GM21367 (cell line): ENCODE measurements around the gene NEK3.
A peak's percentile ranks its signal among the peaks of the same experiment; 100 is the strongest.
"Not testable (repeated sequence)": the region's sequence is repeated elsewhere in the genome, so short reads cannot be mapped to it uniquely, and the experiment has no call there.

Source experiments
- ATAC-seq: cut with Tn5 transposase; IDR thresholded peaks from one replicate; pipeline ENCODE4 v1.9.1; 2021; ENCODE audit not compliant: unreplicated experiment

Gene NEK3, protein sequence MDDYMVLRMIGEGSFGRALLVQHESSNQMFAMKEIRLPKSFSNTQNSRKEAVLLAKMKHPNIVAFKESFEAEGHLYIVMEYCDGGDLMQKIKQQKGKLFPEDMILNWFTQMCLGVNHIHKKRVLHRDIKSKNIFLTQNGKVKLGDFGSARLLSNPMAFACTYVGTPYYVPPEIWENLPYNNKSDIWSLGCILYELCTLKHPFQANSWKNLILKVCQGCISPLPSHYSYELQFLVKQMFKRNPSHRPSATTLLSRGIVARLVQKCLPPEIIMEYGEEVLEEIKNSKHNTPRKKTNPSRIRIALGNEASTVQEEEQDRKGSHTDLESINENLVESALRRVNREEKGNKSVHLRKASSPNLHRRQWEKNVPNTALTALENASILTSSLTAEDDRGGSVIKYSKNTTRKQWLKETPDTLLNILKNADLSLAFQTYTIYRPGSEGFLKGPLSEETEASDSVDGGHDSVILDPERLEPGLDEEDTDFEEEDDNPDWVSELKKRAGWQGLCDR

DNA sequence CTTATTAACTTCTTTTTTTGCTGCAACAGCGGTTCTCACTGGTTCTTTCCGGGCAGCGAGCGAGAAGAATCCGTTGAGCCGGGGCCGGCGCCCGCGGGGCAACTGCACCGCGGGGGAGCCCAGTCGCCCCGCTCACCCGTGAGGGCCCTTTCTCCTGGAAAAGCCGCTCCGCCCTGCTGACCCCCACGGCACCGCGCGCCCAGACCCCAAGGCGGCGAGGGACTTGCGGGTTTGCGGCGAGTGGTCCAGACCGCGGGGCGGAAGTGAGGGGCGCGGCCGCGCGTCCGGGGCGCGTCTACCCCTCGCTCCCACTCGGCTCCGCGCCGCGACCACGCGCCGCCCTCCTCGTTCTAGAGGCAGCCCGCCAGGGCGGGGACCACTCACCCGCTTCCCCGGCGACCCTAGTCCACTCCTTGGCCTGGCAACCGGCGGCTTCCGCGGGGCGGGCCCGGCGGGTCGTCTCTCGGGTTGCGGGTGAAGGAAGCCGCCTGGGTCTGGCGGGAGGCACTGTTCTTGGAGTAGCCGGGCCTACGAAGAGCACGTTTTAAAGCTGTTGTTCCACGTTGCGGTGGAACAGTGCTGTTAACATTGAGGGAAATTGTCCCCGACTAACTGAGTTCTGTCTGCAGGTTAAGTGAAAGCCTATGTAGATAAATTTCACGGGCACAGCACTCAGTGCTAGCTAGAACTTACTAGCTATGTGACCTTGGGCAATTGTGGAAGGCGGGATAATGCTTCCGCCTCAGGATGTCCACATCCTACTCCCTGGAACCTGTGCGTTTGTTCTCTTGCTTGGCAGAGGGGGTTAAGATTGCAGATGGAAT lies at the start of gene NEK3:
TSS of gene NEK3 (minus strand) at position 439 of the 824 bp plus-strand sequence. CDS start 3,406 bp downstream, outside the sequence.
- ATAC-seq = peak; percentile 77

DNA sequence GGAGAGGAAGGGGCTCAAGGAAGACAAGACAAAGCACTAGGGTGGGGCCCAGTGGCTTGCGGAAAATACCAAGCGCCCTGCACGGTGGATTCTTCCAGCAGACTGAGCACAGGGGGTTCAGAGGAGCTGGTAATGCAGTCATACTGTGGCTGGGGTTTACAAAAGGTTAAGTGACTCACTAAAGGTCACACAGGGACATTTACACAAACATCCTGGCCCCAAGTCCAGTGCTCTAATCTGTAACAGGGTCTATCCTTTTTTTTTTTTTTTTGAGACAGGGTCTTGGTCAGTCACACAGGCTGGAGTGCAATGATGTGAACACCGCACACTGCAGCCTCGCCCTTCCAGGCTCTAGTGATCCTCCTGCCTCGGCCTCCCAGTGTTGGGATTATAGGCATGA lies 49.0 kb upstream of the NEK3 start:
- not testable (repeated sequence) for ATAC-seq

DNA sequence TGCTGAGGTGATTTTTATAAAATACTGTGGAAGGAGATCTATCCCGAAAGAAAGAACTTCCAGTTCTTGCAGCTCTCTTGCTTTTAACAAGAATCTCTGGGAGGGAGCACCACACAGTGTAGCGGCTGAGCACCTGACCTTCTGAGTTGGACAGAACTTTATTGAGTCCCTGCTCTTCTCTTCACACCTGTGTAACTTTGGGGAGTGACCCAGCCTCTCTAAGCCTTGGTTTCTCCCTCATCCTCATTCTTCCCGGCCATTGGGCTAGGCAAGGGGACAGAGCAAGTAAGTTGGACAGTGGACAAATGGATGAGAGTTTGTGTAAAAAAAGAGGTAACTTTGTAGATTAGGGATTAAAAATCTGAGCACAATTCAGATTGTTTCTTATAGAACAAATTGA lies 48.5 kb upstream of the NEK3 start:
- ATAC-seq = not testable (repeated sequence)

DNA sequence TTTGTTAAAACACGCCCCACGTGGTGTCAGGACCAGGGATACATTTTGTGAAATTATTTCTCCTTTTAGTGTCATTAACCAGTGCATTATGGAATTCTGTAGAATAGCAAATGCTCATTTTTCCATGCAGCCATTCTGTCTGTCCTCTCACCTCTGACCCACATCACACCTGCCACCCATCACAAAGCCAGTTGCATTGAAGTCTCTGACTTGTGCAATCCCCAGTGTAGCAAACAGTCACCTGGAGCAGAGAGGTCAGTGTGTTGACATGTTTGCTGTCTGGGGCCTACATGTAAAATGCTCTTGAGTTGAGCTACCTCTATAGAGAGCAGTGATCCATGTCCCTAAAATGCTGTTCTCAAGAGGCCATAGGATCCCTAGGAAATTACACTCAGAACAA lies 47.9 kb upstream of the NEK3 start:
- ATAC-seq = not testable (repeated sequence)

DNA sequence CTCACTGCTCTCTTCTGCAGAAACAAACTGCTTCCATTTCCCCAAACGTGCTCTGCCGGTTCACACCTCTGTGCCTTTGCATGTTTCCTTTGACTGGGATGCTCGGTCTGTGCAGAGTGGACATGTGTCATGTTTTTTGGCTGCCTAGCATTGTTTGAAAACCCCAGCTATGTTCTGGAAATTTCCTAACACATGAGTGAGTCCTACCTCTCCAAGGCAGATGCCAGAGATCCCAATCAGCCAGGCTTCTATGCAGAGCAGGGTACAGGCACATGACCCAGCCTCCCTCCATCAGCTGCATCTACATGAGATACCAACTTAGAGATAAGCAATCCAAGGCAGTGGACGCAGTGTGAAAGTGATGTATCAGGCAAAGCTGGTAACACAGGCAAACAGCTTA lies 45.1 kb upstream of the NEK3 start:
- ATAC-seq = not testable (repeated sequence)

DNA sequence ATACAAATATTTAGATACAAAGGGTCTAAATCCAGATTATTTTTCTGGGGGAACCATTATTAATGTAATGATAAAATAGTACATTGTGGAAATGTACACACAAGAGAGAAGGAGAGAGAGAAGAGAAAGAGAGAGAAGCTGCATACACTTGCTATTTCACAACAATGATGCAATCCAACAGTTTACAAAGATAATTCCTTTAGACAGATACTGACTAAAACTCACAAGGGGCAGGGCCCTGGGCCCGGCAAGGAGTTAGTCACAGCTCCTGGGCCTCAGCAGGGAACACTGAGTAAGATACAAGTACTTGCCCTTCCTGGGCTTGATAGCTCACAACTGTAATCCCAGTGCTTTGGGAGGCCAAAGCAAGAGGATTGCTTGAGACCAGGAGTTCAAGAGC lies 44.5 kb upstream of the NEK3 start:
- ATAC-seq = not testable (repeated sequence)

DNA sequence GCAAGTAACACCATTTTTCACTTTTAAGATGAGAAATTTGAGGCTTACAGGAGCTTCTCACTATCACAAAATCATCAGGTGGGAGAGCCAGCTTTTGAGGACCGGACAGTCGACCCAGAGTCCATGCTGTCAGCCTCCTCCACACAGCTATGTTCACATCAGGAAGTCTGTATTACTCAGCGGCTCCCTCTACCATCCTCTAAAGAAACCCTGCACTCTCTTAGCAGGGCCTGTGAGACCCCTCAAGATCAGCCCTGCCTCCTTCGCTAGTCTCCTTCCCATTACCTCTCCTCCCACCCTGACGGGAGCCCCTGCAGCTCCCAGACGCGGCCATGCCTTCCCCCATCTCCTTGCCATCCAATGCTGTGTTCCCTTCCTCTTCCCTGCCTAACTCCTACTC lies 43.1 kb upstream of the NEK3 start:
- ATAC-seq = not testable (repeated sequence)

DNA sequence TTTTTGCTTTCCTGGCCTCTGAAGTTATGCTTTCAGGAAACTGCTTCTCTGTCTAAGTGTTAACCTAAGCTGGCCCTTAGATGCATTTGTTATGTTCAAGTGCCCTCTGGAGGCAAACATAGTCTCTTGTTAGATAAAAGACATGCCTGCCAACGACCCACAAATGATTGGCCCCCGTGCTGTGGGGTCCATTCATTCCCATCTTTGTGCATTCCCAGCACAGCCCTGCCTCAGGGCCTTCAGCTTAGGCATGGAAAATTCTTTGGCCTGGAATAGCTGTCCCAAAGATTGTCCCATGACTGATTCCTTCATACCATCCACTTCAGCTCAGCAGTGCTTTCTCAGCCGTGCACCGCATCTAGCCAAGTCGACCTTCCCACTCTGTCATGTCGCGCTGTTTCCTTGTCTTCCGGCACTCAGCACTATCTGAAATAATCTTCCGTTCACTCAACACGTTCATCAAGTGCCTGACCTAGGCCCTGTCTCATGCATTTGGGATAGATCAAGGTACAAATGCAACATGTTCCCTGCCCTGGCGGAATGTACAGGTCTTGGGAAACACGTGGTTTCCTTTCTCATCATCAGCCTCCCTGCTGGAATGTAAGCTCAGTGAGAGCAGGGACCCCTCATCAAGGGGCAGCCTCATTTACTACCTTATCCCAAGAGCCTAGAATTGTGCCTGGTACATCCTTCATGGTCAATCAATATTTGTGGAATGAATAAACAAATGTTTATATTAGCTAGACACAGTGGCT lies 42.2 kb upstream of the NEK3 start:
- ATAC-seq = not testable (repeated sequence)

DNA sequence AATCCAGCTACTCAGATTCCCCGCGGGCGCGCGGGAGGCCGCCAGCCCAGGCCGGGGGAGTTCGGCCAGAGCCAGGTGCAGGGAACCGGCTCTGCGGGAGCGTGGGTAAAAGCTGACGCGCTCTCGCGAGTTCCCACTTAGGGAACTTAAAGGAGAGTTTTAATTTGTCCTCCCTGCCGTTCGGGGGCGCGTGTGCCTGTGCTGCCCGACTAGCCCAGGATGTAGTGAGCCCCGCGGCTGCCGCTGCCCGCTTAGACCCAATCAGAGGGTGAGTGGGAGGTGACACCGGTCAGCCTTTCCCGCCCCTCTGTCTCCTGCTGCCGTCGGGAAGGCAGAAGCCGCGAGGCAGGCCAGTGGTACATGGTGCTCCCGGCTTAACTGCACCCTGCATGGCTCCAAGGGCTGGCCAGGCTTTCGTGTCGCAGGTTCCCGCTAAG lies 36.0 kb upstream of the NEK3 start:
- peak; percentile 50 for ATAC-seq

DNA sequence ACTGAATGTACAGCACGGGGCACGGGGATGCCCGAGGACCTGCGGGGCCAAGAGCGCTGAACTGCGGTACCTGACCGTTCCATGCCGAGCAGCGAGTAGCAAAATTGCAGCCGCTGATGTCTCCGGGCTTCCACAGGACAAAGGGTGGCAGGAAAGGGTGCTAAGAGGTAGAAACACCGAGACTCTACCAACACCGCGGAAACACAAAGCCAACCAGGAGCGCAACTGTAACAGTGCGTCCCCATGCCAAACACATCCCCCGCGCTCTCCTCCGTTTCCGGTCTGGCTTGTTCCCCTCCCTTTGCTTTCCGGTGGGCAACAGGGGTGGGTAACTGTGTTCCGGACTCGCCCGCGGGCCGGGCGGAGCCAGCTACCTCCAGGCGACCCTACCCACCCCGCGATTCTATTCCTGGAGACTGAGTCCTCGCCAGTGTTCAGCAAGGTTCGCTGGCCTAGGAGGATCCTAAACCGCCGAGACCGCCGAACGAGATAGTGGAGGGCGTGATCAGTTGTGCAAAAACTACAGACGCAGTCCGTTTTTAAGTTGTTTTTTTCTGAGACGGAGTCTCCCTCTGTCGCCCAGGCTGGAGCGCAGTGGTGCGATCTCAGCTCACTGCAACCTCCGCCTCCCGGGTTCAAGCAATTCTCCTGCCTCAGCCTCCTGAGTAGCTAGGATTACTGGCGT lies 34.9 kb upstream of the NEK3 start:
- ATAC-seq = peak; percentile 57

DNA sequence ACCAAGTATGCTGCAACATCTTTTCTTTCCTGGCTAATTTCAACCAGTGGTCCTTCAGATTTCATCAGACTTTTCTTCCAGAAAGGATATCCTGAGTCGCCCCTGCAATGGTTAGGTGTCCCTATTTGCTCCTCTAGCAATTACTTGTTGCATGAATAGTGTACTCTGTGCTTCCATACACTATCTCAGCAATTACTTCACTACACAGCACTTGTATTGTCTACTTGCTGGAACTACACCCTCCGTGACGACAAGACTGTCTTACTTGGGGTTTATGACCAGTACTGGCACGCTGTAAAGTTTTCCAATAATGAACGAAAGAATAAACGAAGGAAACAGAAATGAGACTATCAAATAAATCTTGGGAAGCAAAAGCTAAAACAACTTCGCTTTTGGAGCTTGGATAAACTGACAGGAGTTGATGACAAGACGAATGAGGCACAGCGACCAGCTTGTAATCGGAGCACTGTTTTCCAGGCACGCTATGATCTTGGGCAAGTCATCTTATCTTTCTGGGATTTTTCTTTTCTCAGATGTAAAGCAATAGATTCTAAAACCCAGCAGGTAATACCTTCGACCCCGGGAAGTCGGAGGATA lies 34.3 kb upstream of the NEK3 start:
- ATAC-seq = not testable (repeated sequence)

DNA sequence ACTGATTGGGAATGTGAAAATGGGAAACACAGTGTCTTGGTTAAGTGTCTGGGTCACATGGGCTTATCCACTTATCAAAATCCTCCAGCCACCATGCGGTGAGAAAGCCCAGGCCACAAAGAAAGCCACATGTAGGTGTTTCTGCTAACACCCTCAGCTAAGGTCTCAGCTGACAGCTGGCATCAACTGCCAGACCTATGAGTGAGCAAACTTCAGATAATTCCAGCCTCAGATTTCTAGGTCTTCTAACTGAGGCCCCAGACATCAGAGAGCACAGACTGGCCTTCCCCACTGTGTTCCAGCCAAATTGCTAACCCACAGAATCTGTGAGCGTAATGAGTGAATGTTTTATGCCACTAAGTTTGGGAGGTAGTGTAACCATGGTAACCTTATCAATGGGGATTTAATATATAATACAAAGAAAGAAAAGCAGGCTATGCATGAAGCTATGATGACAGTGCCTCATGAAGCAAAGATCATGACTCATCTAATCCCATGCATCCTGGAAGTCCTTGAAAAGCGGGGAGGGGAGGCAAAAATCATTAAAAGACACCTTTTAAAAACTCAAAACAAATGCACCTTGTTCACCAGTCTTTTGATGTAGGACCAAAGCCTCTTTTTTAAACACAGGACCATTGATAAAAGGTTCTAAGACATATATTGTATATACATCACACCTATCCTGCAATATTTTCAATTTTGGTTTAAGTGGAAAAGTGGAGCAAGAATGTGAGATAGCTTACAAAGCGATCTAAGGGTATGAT lies 28.2 kb upstream of the NEK3 start:
- peak; percentile 63 for ATAC-seq

DNA sequence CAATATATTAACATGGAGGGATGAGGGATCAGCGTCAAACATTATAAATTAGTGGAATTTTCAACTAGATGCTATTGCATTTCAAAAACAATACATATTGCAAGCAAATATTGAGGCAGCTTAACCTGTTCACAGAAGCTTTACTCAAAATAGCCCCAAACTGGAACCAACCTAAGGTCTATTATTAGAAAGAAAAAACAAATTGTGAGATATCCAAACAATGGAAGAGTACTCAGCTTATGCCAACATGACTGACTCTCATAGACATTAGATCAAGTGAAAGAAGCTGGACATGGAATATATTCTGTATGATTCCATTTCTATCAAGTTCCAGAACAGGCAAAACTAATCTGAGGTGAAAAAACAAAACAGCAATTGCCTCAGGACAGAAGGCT lies 27.6 kb upstream of the NEK3 start:
- no peak for ATAC-seq

DNA sequence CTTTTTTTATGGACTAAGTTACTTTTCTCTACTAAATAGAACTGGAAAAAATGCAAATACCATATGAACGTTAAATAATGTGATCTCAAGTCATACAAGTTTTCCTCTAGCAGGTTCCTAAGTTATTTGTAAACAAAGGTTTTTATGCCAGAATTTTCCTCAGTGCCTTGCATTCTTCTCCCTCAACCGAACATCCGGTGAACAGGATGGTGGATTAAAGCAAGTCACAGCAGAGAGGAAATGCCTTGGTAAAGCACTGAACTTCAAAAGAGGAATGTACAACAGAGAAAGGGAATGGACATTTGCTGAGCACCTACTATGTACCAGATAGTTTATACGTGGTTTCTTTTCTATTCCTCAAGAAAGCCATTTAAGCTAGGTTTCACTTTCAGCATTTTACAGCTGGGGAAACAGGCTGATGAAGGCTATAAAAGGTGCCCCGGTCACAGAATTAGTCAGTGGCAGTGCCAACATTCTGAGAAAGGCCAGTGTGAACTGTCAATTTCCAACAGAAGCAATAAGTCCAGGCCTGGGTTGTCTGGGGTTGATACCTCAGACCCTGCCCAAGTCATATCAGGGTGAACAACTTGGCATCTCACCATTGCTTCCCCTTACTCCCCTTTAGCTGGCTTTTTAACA lies 22.0 kb upstream of the NEK3 start:
- not testable (repeated sequence) for ATAC-seq

DNA sequence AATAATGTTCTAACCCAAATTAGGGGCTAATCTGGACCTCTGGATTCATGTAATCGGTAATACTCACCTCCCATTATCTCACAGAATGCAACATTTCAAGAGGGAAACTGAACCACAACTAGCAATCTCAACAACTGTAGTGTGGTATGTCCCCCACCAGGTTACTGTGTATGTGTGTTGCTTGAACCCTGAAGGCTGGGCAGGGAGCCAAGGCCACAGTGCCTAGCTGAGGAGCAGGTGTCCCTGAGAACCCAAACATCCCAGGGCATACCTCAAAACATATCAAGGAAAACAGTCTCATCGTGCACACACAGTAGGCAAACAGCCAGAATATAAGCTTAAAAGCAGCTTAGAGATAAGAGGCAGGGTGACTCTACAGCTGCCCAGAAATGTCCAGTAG lies 20.5 kb upstream of the NEK3 start:
- ATAC-seq = no peak

DNA sequence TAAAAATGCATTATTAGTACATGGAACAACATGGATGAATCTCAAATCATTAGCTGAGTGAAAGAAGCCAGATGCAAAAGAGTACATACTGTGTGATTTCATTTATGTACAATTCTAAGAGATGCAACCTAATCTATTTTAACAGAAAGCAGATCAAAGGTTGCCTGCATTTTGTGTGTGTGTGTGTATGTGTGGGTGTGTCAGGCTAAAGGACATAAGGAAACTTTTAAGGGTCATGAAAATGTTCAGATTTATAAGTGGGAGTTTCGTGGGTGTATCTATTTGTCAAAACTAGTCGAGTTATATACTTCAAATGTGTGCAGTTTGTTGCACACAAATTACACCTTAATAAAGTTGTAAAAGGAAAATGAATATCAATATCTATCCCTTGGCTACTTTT lies 17.9 kb upstream of the NEK3 start:
- ATAC-seq = no peak

DNA sequence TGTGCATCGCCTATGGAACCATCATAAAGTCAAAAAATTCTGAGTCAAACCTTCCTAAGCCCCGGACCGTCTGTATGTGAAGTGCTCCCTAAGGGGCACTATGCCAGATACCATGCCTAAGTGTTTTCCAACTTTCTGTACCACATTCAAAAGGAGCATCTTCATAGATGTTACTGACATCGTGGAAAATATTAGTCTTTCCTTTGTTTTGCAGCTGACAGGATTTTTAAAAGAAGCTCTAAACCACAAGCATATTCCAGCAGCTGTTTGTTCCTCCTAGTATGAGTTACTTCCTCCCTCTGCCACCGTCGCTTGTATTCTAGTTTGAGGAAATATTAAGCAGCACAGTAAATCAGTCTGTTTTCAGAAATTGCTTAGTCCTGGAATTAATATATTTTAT lies 14.6 kb upstream of the NEK3 start:
- ATAC-seq = not testable (repeated sequence)

DNA sequence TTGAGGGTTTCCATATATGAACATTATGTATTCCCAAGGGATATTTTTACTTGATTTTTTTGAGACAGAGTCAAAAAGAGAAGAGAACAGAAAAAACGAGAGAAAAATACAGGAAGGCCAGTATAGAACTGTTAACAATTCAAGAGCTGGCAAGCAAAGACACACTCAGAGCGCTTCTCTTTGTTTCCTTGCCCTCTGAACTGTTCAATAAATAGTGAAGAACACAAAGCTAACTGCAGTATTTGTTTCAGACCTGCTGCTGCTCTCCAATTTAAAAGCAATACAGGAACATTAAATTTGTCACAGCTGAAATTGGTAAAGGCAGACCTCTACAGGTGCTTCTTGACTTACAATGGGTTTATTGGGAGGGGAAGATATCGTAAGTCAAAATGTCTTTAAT lies 14.0 kb upstream of the NEK3 start:
- ATAC-seq = no peak

DNA sequence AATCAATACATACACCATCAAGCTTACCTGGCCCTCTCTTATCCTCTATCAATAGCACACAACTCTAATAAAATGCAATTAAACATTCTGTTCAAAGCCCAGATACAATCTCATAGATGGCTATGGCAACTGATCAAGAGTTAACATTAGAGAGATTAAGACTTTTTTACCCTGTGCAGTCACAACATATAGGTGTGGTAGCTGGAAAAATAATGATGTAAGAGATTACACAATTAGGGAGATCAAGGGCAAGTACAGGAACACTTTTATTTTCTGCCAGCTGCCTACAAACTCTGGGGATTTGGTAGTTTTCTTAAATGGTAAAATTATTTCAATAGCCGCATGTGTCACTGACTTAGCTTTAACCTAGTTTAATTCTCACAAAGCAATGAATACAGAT lies 12.3 kb upstream of the NEK3 start:
- not testable (repeated sequence) for ATAC-seq
